K562 (cell line): ENCODE measurements around the gene MAMDC2. TPM values are rescaled to one million over a fixed set of nuclear protein-coding genes. Genes with fewer than 3 reads are reported as not detected.
A peak's percentile ranks its signal among the peaks of the same experiment; 100 is the strongest.

ENCODE experiments used
- ATAC-seq: fragments of 200-7000 bp; cut with Tn5 transposase; 3 replicates; pipeline ENCODE4 v1.9.1; 2020; ENCODE audit warnings: moderate library complexity
- BruUV-seq: library from RNA; stranded (reverse); fragments of 400-500 nt; replicated peaks from 2 replicates; lab custom pipeline; 2021; lab: Mats Ljungman, UMichigan
- CTCF ChIA-PET: fragments of 300-600 bp; formaldehyde crosslinking; extraction: SDS; loops from one replicate; lab custom pipeline; 2021; ENCODE audit warnings: low intra/inter-chr PET ratio; lab: Yijun Ruan, JAX
- POLR2A ChIA-PET: fragments of 300-600, 350-650 bp; sonication (Branson Sonifier 250); formaldehyde crosslinking; extraction: SDS; loops from one replicate; lab custom pipeline; 2021; ENCODE audit warnings: antibody characterized with exemption, inconsistent platforms; lab: Yijun Ruan, JAX
- DNase-seq, 4 experiments: peaks; one replicate each; pipeline versions ENCODE4 v3.0.0 to v3.0.0-alpha.2; 2011 to 2018; ENCODE audit warnings: low spot score in 3 of 4, mixed read lengths in 3 of 4; ENCODE audit errors: extremely low read depth in 1 of 4
- FAIRE-seq: peaks from 2 replicates; lab custom pipeline; 2011; peaks lifted over from hg19 to GRCh38; lab: Jason Lieb, UNC
- H2AFZ ChIP-seq: 2 replicates; pipeline ENCODE4 v1.6.0; 2011; ENCODE audit warnings: low read depth, low read length, control low read depth, inconsistent platforms
- H3K27ac ChIP-seq: fragments of 200-600 bp; 3 replicates; pipeline ENCODE4 v1.8.0; 2011; ENCODE audit warnings: low read depth, mild to moderate bottlenecking, control low read depth, inconsistent platforms, low read length, moderate library complexity, mixed read lengths; ENCODE audit errors: extremely low read depth
- H3K27me3 ChIP-seq, 2 experiments: fragments of 300-600 bp in 1 of 2; 2 replicates in 1 of 2; 3 replicates in 1 of 2; pipeline versions ENCODE4 v1.6.0 to v1.8.0; 2011; ENCODE audit warnings: inconsistent platforms in 2 of 2, low read length in 2 of 2, mild to moderate bottlenecking in 1 of 2, mixed read lengths in 1 of 2, moderate library complexity in 1 of 2; ENCODE audit not compliant: control insufficient read depth in 2 of 2, insufficient read depth in 2 of 2
- H3K36me3 ChIP-seq: fragments of 300-600 bp; 3 replicates; pipeline ENCODE4 v1.8.0; 2011; ENCODE audit warnings: mild to moderate bottlenecking, low read length, inconsistent platforms; ENCODE audit not compliant: control insufficient read depth, insufficient read depth
- H3K4me1 ChIP-seq, 2 experiments: fragments of 200-600 bp in 1 of 2; replicated peaks in 1 of 2; 2 replicates in 1 of 2; 3 replicates in 1 of 2; pipeline versions ENCODE4 v1.5.1 to v1.8.0; 2011; ENCODE audit warnings: inconsistent platforms in 2 of 2, low read length in 2 of 2, mild to moderate bottlenecking in 1 of 2, mixed read lengths in 1 of 2, moderate library complexity in 1 of 2; ENCODE audit not compliant: control insufficient read depth in 2 of 2, insufficient read depth in 2 of 2
- H3K4me2 ChIP-seq: 2 replicates; pipeline ENCODE4 v1.6.1; 2011; ENCODE audit warnings: low read length, control low read depth, inconsistent platforms, mixed read lengths; ENCODE audit not compliant: insufficient read depth
- H3K4me3 ChIP-seq: fragments of 200-600 bp; sonication (generic), shearing (Covaris generic); 2 replicates; pipeline ENCODE4 v1.5.1; 2016; ENCODE audit warnings: control low read depth, inconsistent platforms
- H3K79me2 ChIP-seq: fragments of 200-600 bp; 3 replicates; pipeline ENCODE4 v1.8.0; 2011; ENCODE audit warnings: low read length, inconsistent platforms; ENCODE audit not compliant: control insufficient read depth, insufficient read depth
- H3K9ac ChIP-seq, 2 experiments: 2 replicates each; pipeline versions ENCODE4 v1.6.0 to v1.6.1; 2011; ENCODE audit warnings: low read depth in 2 of 2, low read length in 2 of 2, control low read depth in 1 of 2, inconsistent platforms in 1 of 2, mild to moderate bottlenecking in 1 of 2, mixed read lengths in 1 of 2; ENCODE audit not compliant: insufficient read depth in 1 of 2
- H3K9me1 ChIP-seq: one replicate; pipeline ENCODE4 v1.6.0; 2011; ENCODE audit warnings: inconsistent platforms, mild to moderate bottlenecking, low read length, moderate library complexity; ENCODE audit not compliant: control insufficient read depth, insufficient read depth
- H3K9me3 ChIP-seq: replicated peaks from 2 replicates; pipeline ENCODE4 v1.5.1; 2011; ENCODE audit warnings: low read depth, low read length, inconsistent platforms; ENCODE audit not compliant: control insufficient read depth, insufficient read depth
- H4K20me1 ChIP-seq: replicated peaks from 2 replicates; pipeline ENCODE4 v1.6.1; 2011; ENCODE audit warnings: low read length, inconsistent platforms, mixed read lengths; ENCODE audit not compliant: control insufficient read depth, insufficient read depth
- CBX3 ChIP-seq, 2 experiments: IDR thresholded peaks; 1 replicate in 1 of 2; 2 replicates in 1 of 2; pipeline ENCODE4 v1.6.1; 2012; ENCODE audit warnings: inconsistent platforms in 2 of 2, low read length in 2 of 2, borderline replicate concordance in 1 of 2, control low read depth in 1 of 2
- HBP1 ChIP-seq: fragments of 450-650 bp; formaldehyde crosslinking; IDR thresholded peaks from 2 replicates; pipeline ENCODE4 v1.4.0; 2022; ENCODE audit warnings: missing genetic modification characterization
- MCM7 ChIP-seq, 2 experiments: fragments of 450-650 bp; IDR thresholded peaks; 2 replicates each; pipeline ENCODE4 v1.6.1; 2016 to 2018
- MEIS2 ChIP-seq: fragments of 450-650 bp; IDR thresholded peaks from 2 replicates; pipeline ENCODE4 v1.6.1; 2014; ENCODE audit warnings: mild to moderate bottlenecking; ENCODE audit not compliant: partially characterized antibody
- MTF1 ChIP-seq: fragments of 250-450 bp; sonication (Bioruptor Pico); IDR thresholded peaks from 2 replicates; pipeline ENCODE4 v1.9.0; 2021; ENCODE audit warnings: moderate library complexity, mild to moderate bottlenecking, inconsistent platforms, borderline replicate concordance
- PCBP1 ChIP-seq: fragments of 200-400 bp; formaldehyde crosslinking; IDR thresholded peaks from 2 replicates; pipeline ENCODE4 v1.6.1; 2018; ENCODE audit warnings: mild to moderate bottlenecking, low read depth, low read length; ENCODE audit not compliant: poor library complexity, severe bottlenecking
- PRDM10 ChIP-seq: fragments of 450-650 bp; IDR thresholded peaks from 2 replicates; pipeline ENCODE4 v1.6.1; 2018; ENCODE audit not compliant: partially characterized antibody
- SMARCE1 ChIP-seq: fragments of 450-650 bp; IDR thresholded peaks from 2 replicates; pipeline ENCODE4 v1.7.1; 2016; ENCODE audit warnings: mild to moderate bottlenecking
- ZC3H4 ChIP-seq: sonication (generic); formaldehyde crosslinking; IDR thresholded peaks from 2 replicates; pipeline ENCODE4 v1.9.0; 2021; ENCODE audit warnings: missing genetic modification reagents, borderline replicate concordance
- ZFP36 ChIP-seq: fragments of 150-350 bp; IDR thresholded peaks from 2 replicates; pipeline ENCODE4 v1.6.1; 2018; ENCODE audit warnings: low read length, low read depth; ENCODE audit not compliant: partially characterized antibody
- ZNF239 ChIP-seq: fragments of 250-450 bp; sonication (Bioruptor Pico); IDR thresholded peaks from 2 replicates; pipeline ENCODE4 v1.4.0; 2020; ENCODE audit warnings: mild to moderate bottlenecking
- ZNF639 ChIP-seq, 2 experiments: fragments of 200-800 bp in 1 of 2; sonication (Bioruptor generic) in 1 of 2; sonication (generic) in 1 of 2; formaldehyde crosslinking in 1 of 2; IDR thresholded peaks in 1 of 2; conservative IDR thresholded peaks in 1 of 2; 2 replicates each; pipeline versions ENCODE4 v1.5.0 to v1.6.1; 2016 to 2020; ENCODE audit warnings: missing compliant biosample characterization in 1 of 2, missing genetic modification characterization in 1 of 2, missing genetic modification reagents in 1 of 2
- WGBS: fragments of 100-300 bp; shearing (Covaris generic); methylation state at CpG from one replicate; pipeline ENCODE4 v1.1.6; 2016; ENCODE audit warnings: low coverage, mixed read lengths; ENCODE audit not compliant: insufficient coverage; ENCODE audit errors: missing lambda C conversion rate; 5-methylcytosine and 5-hydroxymethylcytosine counted together
- in situ Hi-C: fragments of 300-500 bp; cut with MboI; formaldehyde crosslinking; loops from 4 replicates; pipeline ENCODE4 v1.15.0; 2018; ENCODE audit warnings: inconsistent platforms, mixed read lengths
- intact Hi-C: fragments of 100-400 bp; cut with micrococcal nuclease; formaldehyde crosslinking; loops from 2 replicates; pipeline ENCODE4 v1.14.2; 2022
- polyA plus RNA-seq, 8 experiments: library from polyadenylated mRNA; depleted of rRNA in 4 of 8; stranded (reverse) in 5 of 8; unstranded in 3 of 8; fragments of >200 nt; fragmentation: Nextera tagmentation in 2 of 8; fragmentation: Illumina TruSeq in 1 of 8; extraction: Ambion mirVana in 2 of 8; extraction: Trizol in 1 of 8; gene quantifications; 2 replicates each; pipeline versions ENCODE4 v1.2.1 to v1.2.3, GENCODE V29; 2011 to 2014; ENCODE audit warnings: inconsistent platforms in 1 of 8, missing spikeins in 1 of 8
- total RNA-seq, 7 experiments: library from RNA; depleted of rRNA in 6 of 7; stranded (reverse); fragments of >200 nt in 6 of 7; fragmentation: Illumina TruSeq in 2 of 7; extraction: Trizol in 2 of 7; gene quantifications; 2 replicates each; pipeline versions ENCODE4 v1.2.1 to v1.2.3, GENCODE V29; 2011 to 2021; ENCODE audit warnings: low replicate concordance in 1 of 7

The MAMDC2 gene
- total and polyA plus RNA-seq, 9 of the 15 experiments (the other 6 are each of a cell fraction or from before 2014, with no cell fraction given) = 0.01 to 0.03 TPM; not detected in 7

GRCh38 chr9:70044490-70045307 is 1.1 kb downstream of the MAMDC2 start:
- no peak for ATAC-seq
- Histone ChIP-seq H3K27ac (no peak overlapping the region), H3K27me3 (peaks cover 6 to 37% of the 10 kb centered on the region in 2 experiments; a peak in 3 of 5 replicates), H4K20me1 (no peaks in the 10 kb centered on the region; the same call in 1 of the 2 replicates), H3K4me3 (no peak overlapping the region), H3K36me3 (no peaks in the 10 kb centered on the region), H3K9me3 (no peaks in the 10 kb centered on the region), H3K9me1 (no peaks in the 10 kb centered on the region), H3K4me2 (no peak overlapping the region), H3K79me2 (no peaks in the 10 kb centered on the region), H3K4me1 (peaks cover 0 to 6% of the 10 kb centered on the region in 2 experiments; a peak in 1 of 5 replicates), H3K9ac (no peak overlapping the region), H2AFZ (no peak overlapping the region)
- CTCF ChIA-PET = no interaction called here
- BruUV-seq = no TSS peak
- POLR2A ChIA-PET = interaction anchor here (0.6 kb wide), 1 partner anchor 215 kb away, joined by 3 read pairs; no protein-coding TSS in a partner anchor
- DNase-seq = peak in 3 of 4 experiments; percentile 1 to 5 (median 5)
- intact Hi-C loops (no loop called here), in situ Hi-C loops (no loop called here)
- no peak for FAIRE-seq
- 0% methylated on average over 22 of the region's 26 CpGs for WGBS
- TF ChIP-seq ZNF239 (CRISPR knock-in tag) (no peak), ZNF639 (CRISPR knock-in tag; conservative IDR thresholded peaks at IDR 0.05 in 1 of 2, IDR thresholded peaks at IDR 0.05 in 1 of 2) (no peak), ZC3H4 (CRISPR knock-in tag) (no peak), PRDM10 (no peak), MCM7 (IDR thresholded peaks at IDR 0.05) (no peak), SMARCE1 (no peak), CBX3 (IDR thresholded peaks at IDR 0.05; ENCODE audit: borderline replicate concordance in 1 of 2, low read length in 2 of 2) (no peak), ZFP36 (no peak), MEIS2 (no peak), PCBP1 (no peak), HBP1 (CRISPR knock-in tag) (no peak), MTF1 (CRISPR knock-in tag) (no peak)
